ENCODE data around the gene HAND1.
A peak's percentile ranks its signal among the peaks of the same experiment; 100 is the strongest.

Gene HAND1

DNA sequence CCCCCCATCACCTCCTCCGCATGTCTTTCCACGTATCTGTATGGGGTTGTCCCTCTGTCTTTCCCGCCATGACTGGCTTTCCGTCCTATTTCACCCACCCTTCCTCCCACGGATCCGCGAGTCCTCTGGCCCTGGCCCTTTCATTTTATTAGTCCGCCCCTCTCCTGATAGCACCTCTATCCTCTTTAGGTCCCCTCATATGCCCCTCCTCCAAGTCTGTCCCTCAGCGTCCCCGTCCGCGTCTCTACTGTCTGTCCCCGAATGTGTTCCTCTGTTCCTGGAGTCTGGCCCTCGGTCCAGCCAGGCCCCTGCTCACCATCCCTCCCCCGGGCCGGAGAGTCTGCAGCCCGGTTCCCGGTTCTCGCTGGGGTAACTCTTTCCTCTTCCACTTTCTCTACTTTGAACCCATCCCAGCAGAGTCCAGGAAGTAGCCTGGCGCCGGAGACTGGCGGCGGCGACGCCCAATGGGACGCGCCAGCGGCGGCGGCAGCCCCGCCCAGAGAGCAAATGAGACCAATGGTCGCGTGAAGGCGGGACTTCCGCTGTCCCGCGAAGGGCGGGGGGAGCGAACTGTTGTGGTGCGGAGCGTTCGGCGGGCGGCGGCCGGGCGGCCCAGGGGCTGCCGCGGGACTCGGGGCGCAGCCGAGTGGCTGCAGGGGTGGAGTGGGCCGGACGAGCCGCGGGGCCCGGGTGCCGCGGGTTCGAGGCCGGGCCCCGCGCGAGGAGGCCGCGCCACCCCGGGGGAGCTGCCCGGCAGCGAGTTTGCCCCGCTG, 32.4 kb downstream of the HAND1 start, which contains the start of gene SAP30L:
Gene SAP30L (plus strand): TSS at position 576 of the 773 bp plus-strand sequence. CDS start 608 bp downstream, outside the sequence.
- H3K4me3 ChIP-seq (ENCODE audit: low read length): peak within 1 kb of the TSS; percentile 95
- TF ChIP-seq, protein P1, sequence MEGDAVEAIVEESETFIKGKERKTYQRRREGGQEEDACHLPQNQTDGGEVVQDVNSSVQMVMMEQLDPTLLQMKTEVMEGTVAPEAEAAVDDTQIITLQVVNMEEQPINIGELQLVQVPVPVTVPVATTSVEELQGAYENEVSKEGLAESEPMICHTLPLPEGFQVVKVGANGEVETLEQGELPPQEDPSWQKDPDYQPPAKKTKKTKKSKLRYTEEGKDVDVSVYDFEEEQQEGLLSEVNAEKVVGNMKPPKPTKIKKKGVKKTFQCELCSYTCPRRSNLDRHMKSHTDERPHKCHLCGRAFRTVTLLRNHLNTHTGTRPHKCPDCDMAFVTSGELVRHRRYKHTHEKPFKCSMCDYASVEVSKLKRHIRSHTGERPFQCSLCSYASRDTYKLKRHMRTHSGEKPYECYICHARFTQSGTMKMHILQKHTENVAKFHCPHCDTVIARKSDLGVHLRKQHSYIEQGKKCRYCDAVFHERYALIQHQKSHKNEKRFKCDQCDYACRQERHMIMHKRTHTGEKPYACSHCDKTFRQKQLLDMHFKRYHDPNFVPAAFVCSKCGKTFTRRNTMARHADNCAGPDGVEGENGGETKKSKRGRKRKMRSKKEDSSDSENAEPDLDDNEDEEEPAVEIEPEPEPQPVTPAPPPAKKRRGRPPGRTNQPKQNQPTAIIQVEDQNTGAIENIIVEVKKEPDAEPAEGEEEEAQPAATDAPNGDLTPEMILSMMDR (conservative IDR thresholded peaks at IDR 0.05; ENCODE audit: low read depth, low read length): no peak
- peak; percentile 70 for DNase-seq (ENCODE audit: low read depth)

DNA sequence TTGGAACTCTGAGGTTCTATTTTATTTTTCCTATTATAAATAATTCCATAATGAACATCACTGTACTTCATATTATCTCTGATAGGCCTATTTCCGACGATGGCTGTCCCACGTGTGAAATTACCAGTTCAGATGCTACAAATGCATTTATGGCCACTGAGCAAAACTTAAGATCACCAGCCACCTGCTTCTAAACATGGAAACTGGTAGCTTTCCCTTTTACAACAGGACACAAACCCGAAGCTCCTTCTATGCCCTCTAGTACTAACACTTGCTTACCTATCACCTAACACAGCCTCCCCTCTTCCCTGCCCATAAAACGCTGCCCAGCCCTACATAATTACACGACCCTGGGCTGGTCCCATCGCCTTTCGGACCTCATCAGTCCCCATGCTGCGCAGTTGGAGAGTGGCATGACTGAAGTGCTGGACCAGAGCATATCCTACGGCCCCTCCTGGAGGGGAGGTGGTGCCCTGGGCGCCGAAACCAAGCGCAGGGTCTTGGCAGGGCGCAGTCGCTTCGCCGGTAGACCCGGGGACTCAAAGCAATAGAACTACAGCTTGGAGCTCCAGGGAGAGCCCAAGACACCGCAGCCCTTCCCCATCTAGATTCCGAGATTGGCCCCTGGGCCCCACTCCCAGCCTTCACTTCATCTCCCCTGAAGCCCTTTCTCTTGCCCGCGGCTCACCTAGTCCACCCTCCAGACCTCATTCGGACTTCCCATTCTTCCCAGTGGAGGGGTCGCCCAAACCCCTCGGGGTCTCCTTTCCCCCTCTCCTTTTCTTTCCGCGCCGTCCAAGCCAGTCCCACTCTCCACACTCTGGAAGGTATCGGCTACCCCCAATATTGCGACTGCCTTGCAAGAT, 33.2 kb downstream of the HAND1 start:
- H3K4me3 ChIP-seq (ENCODE audit: low read length): peak overlapping the region; percentile 95
- no peak for DNase-seq (ENCODE audit: low read depth)
- TF ChIP-seq, protein P1 (conservative IDR thresholded peaks at IDR 0.05; ENCODE audit: low read depth, low read length): no peak

DNA sequence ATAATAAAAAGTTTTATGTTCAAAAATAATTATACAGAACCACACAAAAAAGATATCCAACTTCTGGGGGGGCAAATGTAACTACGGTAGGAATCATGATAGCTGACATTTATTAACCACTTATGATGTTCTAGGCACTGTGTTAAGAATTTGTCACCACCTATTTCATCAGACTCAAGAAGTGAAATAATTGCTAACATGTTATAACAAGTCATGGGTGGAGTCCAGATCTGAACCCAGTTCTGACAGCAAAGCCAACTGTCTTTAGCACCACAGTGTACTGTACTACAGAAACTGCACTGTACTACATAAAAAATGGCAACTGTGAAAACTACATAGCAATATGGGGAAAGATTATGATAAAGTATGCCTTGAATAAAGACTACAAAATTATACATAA, 35.2 kb downstream of the HAND1 start:
- DNase-seq (ENCODE audit: low read depth): no peak
- TF ChIP-seq, protein P1 (conservative IDR thresholded peaks at IDR 0.05; ENCODE audit: low read depth, low read length): no peak
- no peak overlapping the region for H3K4me3 ChIP-seq (ENCODE audit: low read length)

DNA sequence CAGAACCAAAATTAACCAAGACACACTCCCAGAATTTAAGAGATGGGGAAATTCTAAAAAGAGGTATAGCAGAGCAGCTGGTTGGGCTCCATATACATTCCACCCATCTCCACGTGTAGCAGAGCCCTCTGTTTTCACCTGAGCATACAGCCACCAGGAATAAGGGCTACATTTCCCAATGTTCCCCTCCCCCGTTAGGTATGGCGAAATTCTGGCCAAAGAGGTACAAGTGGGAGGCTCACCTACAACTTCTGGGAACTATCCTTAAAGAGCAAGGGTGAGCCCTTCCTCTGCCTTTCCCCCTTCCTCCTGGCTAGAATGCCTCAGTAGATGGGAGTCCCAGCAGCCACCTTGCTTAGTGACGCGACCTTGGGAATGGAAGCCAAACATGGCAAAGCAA, 37.5 kb downstream of the HAND1 start:
- no peak overlapping the region for H3K4me3 ChIP-seq (ENCODE audit: low read length)
- DNase-seq (ENCODE audit: low read depth): no peak
- TF ChIP-seq, protein P1 (conservative IDR thresholded peaks at IDR 0.05; ENCODE audit: low read depth, low read length): no peak

DNA sequence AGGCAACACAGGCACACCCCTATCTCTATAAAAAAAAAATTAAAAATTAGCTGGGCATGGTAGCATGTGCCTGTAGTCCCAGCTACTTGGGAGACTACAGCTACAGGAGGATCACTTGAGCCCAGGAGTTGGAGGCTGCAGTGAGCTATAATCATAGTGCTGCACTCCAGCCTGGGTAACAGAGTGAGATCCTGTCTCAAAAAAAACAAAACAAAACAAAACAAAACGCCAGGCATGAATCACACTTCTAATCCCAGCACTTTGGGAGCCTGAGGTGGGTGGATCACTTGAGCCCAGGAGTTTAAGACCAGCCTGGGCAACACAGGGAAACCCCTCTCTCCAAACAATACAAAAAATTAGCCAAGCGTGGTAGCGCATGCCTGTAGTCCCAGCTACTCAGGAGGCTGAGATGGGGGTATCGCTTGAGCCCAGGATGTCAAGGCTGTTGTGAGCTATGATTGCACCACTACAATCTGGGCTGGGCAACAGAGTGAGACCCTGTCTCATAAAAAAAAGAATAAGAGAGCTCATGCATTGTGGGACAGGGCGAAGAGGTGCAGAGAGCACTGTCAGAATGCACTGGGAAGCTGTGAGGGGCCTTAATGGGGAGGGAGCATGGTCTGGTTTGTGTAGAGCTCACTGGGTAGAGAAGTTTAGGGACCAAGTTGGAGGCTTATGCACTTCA, 40.6 kb downstream of the HAND1 start:
- DNase-seq (ENCODE audit: low read depth): no peak
- TF ChIP-seq, protein P1 (conservative IDR thresholded peaks at IDR 0.05; ENCODE audit: low read depth, low read length): no peak
- no peak overlapping the region for H3K4me3 ChIP-seq (ENCODE audit: low read length)

DNA sequence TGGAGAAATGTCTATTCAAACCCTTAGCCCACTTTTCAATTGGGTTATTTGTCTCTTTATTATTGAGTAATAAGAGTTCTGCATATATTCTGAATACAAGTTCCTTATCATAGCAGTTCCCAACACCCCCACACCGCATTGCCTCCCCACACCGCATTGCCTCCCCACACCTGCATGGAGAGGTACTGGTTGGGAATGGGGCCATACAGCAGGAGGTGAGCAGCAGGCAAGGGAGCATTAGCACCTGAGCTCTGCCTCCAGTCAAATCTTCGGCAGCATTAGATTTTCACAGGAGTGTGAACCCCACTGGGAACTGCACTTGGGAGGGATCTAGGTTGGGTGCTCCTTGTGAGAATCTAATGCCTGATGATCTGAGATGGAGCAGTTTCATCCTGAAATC, 42.8 kb downstream of the HAND1 start:
- H3K4me3 ChIP-seq (ENCODE audit: low read length): no peak overlapping the region
- TF ChIP-seq, protein P1 (conservative IDR thresholded peaks at IDR 0.05; ENCODE audit: low read depth, low read length): no peak
- no peak for DNase-seq (ENCODE audit: low read depth)

All from retinal pigment epithelial cell (primary cell).